ENCODE data around the gene MYOT.

GRCh38 chr5:137856201-137856600, 11.5 kb upstream of the MYOT start:
- TF ChIP-seq POLR2A (IDR thresholded peaks at IDR 0.05; ENCODE audit: low read length) = no peak
- TF ChIP-seq GATA1 (IDR thresholded peaks at IDR 0.05; ENCODE audit: low read depth, low read length) = no peak
